ENCODE data around the gene MRPL46.

DNA sequence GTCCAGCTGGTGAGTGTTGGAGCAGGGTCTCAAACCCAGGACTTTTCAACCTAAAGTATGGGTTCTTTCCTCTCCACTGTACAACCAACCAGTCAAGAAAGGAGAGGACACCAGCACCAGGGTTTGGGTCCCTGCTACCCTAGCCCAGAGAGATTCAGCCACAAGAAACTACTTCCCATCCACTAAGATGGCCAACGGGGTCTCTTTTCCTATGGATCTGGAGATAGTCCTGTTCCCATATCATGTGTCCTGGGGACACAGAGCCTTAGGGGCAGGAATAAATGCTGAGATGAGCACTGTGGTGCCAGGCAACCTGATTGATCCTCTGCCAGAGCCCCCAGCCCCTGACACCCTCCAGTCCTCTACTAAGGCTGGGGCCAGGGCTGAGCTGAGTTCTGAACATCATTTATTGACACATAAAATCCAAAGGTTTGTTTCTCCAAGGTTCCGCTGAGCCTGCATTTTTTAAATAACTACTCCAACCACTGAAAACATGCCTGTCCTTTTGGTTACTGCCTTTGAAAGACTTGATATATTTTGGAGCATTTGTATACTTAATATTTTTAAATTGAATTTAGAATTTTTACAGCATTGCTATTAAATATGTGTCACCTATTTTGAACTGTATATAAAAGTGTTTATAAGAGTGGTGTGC lies 26.0 kb downstream of the MRPL46 start:
- TF ChIP-seq, protein P1, sequence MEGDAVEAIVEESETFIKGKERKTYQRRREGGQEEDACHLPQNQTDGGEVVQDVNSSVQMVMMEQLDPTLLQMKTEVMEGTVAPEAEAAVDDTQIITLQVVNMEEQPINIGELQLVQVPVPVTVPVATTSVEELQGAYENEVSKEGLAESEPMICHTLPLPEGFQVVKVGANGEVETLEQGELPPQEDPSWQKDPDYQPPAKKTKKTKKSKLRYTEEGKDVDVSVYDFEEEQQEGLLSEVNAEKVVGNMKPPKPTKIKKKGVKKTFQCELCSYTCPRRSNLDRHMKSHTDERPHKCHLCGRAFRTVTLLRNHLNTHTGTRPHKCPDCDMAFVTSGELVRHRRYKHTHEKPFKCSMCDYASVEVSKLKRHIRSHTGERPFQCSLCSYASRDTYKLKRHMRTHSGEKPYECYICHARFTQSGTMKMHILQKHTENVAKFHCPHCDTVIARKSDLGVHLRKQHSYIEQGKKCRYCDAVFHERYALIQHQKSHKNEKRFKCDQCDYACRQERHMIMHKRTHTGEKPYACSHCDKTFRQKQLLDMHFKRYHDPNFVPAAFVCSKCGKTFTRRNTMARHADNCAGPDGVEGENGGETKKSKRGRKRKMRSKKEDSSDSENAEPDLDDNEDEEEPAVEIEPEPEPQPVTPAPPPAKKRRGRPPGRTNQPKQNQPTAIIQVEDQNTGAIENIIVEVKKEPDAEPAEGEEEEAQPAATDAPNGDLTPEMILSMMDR (IDR thresholded peaks at IDR 0.05; ENCODE audit: borderline replicate concordance, extremely low read depth, low read length, poor library complexity, severe bottlenecking) = no peak
- no peak for TF ChIP-seq EZH2 (IDR thresholded peaks at IDR 0.05; ENCODE audit: borderline replicate concordance, low read depth, low read length, severe bottlenecking)
